Measurements from ENCODE around the gene ISOC2.
A peak's percentile ranks its signal among the peaks of the same experiment; 100 is the strongest.
"Not testable (repeated sequence)": the region's sequence is repeated elsewhere in the genome, so short reads cannot be mapped to it uniquely, and the experiment has no call there.

ISOC2 gene

GRCh38 chr19:55461259-55461973 lies at the start of gene ISOC2:
Gene ISOC2 (minus strand): TSS chr19:55461642. CDS start chr19:55456486, 5,156 bp downstream.
- peak; percentile 100 for DNase-seq

- no peak for DNase-seq
Measured at GRCh38 chr19:55508120-55508519, 46.7 kb upstream of the ISOC2 start.

DNA sequence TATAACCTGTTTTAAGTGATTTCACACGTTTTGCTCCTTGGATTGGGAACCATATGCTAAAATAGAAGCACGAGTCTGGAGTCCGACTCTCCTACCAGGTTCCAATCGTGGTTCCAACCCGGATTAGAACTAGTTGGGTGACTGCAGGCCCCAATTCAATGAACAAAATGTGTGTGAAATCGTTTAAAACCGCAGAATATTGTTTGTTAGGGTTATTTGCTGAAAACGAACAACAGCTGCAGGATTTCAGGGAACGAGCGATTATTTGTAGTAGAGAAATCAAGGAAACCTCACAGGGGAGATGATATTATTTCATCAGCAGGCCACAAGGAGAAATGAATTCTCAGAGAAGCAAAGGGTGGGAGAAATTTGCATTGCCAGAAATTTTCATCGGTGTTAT lies 43.5 kb upstream of the ISOC2 start:
- no peak for DNase-seq

GRCh38 chr19:55504252-55504603 lies 42.8 kb upstream of the ISOC2 start:
- no peak for DNase-seq

DNA sequence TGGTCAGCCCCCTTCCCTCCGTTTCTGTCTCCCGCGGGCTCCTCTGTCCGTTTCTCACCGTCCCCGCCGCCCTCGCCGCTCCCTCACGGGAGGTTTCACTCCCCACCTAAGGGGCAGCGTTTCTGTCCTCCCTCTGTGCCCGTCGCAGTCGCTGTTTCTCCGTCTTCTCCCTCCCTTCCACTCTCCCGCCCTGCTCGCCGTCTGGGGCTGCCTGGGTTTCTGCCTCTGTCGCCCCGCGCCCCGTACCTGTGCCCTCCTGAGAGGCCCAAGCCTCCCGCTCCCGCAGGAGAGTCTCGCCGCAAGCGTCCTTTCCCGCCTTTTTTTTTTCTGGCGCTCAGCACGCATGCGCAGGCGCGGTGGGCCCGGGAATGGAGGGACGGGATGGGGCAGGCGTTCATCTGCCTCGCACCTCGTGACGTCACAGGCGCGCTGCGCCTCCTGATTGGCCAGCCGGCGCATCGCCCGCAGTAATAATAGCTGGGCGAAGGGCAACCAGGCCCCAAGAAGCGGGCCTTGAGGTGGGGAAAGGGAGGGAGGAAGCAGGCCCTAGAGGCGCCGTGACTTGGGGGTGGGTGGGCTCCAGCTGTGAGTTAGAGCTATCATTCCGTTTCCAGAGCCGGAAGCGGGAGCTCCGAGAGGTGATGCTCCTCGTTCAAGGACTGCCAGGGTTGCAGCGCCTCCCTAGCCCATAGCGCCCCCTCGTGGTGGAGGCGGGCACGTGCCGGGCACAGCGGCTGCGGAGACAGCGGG lies 42.2 kb upstream of the ISOC2 start:
- DNase-seq = peak; percentile 94

DNA sequence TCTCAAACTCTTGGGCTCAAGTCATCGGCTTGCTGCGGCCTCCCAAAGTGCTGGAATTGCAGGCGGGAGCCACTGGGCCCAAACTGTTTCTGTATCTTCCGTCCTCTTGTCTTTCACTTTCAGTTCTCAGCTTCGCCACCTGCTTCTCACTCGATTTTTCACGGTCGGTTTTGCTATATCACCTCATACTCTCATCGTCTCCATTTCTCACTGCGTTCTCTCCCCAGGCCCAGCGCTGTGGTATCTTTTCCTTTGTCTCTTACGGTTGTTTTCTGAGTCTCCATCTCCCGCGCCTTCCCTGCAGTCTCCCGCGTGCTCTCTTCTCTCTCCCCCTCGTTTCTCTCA lies 41.7 kb upstream of the ISOC2 start:
- DNase-seq = no peak

DNA sequence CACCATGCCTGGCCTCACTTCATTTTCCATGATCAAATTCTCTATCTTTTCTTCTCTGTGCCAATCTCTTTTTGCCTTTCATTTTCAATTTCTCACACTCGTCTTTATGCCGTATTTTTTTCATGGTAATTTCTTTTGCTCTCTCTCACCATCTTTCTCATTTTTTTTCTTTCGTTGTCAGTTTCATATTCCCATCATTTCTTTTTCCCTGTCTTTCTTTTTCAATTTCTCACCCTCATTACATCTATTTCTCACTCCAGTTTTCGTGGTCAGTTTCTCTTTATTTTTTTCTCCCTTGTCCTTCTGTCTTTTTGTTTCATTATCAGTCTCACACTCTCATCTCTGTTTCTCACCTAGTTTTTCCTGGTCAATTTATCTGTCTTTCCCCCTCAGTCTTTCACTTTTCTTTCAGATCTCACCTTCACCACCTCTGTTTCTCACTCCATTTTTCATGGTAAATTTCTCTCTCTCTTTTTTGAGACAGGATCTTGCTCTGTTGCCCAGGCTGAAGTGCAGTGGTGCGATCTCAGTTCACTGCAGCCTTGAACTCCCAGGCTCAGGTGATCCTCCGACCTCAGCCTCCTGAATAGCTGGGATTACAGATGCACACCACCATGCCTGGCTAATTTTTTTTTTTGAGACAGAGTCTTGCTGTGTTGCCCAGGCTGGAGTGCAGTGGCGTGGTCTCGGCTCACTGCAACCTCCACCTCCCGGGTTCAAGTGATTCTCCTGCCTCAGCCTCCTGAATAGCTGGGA lies 40.9 kb upstream of the ISOC2 start:
- no peak for DNase-seq

- DNase-seq = no peak
Measured at GRCh38 chr19:55500368-55500952, 39.0 kb upstream of the ISOC2 start.

- no peak for DNase-seq
Measured at GRCh38 chr19:55498246-55498840, 36.9 kb upstream of the ISOC2 start.

GRCh38 chr19:55497763-55498162 lies 36.3 kb upstream of the ISOC2 start:
- no peak for DNase-seq

- DNase-seq = not testable (repeated sequence)
Measured at GRCh38 chr19:55496820-55497219, 35.4 kb upstream of the ISOC2 start.

DNA sequence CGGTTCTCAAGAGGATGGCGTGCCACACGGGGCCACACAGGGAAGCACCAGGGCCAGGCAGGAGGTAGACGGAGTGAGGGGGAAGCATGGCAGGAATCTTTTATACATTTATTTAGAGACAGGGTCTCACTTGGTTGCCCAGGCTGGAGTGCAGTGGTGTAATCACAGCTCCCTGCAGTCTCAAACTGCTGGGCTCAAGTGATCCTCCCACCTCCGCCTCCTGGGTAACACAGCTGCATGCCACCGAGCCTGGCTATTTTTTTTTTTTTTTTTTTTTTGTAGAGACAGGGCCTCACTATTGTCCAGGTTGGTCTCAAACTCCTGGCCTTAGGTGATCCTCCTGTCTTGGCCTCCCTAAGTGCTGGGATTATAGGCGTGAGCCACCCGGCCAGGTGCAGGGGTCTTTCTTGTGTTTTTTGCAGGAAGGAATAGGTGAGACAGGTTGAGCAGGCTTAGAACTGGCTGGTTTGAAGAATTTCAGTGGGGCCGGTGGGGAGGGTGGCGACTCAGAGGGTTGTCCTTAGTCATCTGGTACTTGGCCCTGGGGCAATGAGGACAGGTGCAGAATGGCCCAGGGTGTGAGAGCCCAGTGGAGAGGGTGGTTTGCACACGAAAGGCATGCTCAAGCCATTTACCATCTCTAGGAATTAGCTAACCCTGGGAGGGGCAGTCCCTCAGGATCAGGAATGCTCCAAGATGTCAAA lies 34.4 kb upstream of the ISOC2 start:
- no peak for DNase-seq

DNA sequence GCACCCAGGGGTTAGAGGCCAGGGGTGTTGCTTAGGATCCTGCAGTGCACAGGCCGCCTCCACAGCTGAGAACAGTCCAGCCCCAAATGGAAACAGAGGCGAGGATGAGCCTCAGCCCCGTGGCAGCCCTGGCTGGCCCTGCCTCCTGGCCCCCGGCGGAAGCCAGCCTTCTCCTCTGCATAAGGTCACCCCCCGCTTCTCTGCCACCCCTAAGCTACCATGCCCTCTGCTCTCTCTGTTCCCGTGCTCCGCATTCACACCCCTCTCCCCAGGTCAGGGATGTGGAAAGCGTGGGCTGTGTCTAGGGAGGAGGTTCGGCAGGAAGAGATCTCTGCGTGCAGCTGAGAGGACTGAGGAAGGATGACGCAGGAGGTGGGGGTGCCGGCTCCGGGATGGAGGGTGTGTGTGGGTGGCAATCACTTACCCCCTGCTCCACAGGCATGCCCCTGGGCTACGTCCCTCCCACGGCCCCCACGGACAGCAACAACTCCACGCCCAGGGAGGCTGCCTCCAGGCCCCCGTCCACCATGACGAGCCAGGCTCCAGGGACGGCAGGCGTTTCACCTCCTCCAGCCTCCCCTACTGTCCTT lies 32.8 kb upstream of the ISOC2 start:
- no peak for DNase-seq

DNA sequence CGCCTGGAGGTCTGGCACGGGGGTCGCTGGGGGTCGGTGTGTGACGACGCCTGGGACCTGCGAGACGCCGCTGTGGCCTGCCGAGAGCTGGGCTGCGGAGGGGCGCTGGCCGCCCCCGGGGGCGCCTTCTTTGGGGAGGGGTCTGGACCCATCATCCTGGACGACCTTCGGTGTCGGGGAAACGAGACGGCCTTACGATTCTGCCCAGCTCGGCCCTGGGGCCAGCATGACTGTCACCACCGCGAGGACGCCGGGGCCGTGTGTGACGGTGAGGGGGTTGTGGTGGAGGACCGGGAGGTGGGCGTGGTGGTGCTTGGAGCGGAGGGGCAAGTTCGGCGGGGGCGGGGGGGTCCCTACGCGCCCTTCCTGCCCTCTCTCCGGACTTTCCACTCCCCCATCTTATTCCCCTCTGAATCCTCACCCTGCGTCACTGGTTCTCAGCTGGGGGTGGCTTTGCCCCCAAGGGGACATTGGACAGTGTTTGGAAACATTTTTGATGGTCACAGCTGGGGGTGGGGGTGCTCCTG lies 32.3 kb upstream of the ISOC2 start:
- no peak for DNase-seq

GRCh38 chr19:55493052-55493644 lies 31.7 kb upstream of the ISOC2 start:
- DNase-seq = no peak

DNA sequence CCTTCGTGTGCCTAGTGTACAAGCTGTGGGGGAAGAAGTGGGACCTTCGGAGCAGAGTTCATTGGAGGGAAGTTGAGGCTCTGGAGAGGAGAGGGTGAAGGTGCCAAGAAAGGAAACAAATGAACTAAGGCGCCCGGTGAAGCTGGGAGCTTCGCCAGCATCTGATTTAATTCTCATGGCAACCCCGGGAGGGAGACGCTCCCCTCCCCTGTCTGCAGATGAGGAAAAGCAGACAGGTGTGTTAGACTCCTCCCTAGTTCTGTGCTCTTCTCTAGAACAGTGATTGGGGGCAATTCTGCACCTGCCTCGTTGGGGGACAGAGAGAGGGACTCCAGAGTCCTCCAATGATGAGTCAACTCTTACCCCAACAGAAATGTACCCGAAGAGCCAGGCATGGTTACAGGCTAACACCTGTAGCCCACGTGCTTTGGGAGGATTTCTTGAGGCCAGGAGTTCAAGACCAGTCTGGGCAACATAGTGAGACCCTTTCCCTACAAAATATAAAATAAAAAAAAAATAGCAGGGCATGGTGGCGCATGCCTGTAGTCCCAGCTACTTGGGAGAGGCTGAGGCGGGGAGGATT lies 31.0 kb upstream of the ISOC2 start:
- DNase-seq = no peak

DNA sequence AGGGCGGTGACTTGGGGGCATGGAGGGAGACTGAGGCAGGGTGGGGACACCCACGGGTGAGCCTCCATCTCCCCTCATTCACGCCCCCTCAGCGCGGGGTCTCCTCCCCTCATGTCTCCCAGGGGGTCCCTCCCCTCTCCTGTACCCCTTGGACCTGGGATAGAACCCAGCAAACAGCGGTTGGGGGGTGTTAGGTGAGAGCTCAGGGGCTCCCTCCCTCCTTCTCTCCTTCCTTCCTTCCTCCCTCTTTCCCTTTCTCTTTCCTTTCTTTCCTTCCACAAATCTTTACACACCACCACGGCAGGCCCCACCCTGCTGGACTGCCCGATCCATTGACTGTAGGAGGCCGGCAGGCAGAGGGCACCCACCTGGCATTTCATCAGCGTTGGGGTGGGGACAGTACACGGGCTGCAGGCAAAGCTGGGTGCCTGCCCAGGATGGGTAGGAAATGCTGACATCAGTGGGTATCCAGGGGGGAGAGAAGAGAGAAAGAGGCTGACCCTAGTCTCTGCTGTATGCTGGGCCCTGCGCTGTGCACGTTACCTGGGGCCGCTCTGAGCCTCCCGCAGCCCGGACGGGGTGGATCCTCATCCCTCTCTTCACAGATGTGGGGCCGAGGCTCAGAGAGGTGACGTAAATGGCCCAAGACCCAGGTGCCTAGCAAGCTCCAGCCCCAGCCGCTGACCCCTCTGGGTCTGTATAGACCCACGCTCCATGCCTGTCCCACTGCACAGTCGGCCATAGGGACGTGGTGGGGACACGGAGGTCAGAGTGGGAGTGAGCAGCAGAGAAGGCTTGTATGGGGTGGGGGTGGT lies 30.3 kb upstream of the ISOC2 start:
- no peak for DNase-seq

DNA sequence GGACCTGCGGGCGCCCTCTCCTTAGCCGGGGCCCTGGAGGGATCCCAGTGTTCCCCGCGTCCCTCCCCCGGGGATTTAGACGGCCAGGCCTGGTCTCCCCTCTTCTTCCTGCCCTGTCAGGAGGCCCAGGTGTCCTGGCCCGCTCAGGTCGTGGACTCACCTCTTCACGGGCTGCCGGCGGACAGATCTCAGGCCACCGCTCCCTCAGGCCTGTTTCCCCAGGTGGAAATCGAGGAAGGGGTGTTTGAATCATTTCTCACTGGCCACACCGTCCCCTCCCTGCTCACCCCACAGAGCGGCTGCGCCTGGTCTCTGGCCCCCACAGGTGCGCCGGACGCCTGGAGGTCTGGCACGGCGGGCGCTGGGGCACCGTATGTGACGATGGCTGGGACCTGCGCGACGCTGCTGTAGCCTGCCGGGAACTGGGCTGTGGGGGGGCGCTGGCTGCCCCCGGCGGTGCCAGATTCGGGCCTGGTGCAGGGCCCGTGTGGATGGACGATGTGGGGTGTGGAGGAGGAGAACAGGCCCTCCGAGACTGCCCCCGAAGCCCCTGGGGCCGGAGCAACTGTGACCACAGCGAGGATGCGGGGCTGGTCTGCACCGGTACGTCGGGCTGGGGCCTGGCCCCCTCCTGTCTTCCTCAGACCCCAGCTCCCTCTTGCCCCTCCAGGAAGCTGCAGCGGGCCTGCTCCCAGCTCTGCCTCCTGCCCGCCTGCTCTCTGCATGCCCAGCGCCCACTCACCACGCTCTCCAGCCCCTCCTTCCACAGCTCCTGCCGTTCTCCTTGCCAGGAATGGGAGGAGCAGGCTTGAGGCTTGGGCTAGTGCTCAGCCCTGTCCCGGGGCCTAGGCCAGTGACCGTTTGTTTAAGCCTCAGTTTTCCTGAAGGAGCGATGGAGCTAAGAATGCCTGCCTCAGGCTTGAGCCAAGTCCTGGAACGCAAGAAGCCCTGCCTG lies 29.3 kb upstream of the ISOC2 start:
- DNase-seq = no peak
